ENCODE data around the gene PCDHA8.
"Not testable (repeated sequence)": the region's sequence is repeated elsewhere in the genome, so short reads cannot be mapped to it uniquely, and the experiment has no call there.

The PCDHA8 gene, protein sequence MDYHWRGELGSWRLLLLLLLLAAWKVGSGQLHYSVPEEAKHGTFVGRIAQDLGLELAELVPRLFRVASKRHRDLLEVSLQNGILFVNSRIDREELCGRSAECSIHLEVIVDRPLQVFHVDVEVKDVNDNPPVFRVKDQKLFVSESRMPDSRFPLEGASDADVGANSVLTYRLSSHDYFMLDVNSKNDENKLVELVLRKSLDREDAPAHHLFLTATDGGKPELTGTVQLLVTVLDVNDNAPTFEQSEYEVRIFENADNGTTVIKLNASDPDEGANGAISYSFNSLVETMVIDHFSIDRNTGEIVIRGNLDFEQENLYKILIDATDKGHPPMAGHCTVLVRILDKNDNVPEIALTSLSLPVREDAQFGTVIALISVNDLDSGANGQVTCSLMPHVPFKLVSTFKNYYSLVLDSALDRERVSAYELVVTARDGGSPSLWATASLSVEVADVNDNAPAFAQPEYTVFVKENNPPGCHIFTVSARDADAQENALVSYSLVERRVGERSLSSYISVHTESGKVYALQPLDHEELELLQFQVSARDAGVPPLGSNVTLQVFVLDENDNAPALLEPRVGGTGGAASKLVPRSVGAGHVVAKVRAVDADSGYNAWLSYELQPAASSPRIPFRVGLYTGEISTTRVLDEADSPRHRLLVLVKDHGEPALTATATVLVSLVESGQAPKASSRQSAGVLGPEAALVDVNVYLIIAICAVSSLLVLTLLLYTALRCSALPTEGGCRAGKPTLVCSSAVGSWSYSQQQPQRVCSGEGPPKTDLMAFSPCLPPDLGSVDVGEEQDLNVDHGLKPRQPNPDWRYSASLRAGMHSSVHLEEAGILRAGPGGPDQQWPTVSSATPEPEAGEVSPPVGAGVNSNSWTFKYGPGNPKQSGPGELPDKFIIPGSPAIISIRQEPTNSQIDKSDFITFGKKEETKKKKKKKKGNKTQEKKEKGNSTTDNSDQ

GRCh38 chr5:140840978-140841962 is at the start of gene PCDHA8:
Gene PCDHA8, plus strand, starts transcription at chr5:140841187. Its CDS starts 135 bp downstream, at chr5:140841322.
- DNase-seq (ENCODE audit: extremely low read depth, low read depth) = no peak
- H3K4me3 ChIP-seq (replicated peaks; ENCODE audit: low read depth, low read length) = no peak within 1 kb of the TSS
- peak; percentile 60 for TF ChIP-seq CTCF (IDR thresholded peaks at IDR 0.05; ENCODE audit: low read depth, low read length, missing control alignments)

- no peak within 1 kb of the TSS for H3K4me3 ChIP-seq (replicated peaks; ENCODE audit: low read depth, low read length)
- no peak for DNase-seq (ENCODE audit: extremely low read depth, low read depth)
- TF ChIP-seq CTCF (IDR thresholded peaks at IDR 0.05; ENCODE audit: low read depth, low read length, missing control alignments) = peak; percentile 16
These were observed 46.3 kb upstream of the PCDHA8 start, which contains the start of gene PCDHA2 for GRCh38 chr5:140794595-140795258. Gene PCDHA2, plus strand, starts transcription at chr5:140794852.

- no peak overlapping the region for H3K4me3 ChIP-seq (replicated peaks; ENCODE audit: low read depth, low read length)
- no peak for TF ChIP-seq CTCF (IDR thresholded peaks at IDR 0.05; ENCODE audit: low read depth, low read length, missing control alignments)
These were observed 45.7 kb upstream of the PCDHA8 start for GRCh38 chr5:140795259-140795641.

DNA sequence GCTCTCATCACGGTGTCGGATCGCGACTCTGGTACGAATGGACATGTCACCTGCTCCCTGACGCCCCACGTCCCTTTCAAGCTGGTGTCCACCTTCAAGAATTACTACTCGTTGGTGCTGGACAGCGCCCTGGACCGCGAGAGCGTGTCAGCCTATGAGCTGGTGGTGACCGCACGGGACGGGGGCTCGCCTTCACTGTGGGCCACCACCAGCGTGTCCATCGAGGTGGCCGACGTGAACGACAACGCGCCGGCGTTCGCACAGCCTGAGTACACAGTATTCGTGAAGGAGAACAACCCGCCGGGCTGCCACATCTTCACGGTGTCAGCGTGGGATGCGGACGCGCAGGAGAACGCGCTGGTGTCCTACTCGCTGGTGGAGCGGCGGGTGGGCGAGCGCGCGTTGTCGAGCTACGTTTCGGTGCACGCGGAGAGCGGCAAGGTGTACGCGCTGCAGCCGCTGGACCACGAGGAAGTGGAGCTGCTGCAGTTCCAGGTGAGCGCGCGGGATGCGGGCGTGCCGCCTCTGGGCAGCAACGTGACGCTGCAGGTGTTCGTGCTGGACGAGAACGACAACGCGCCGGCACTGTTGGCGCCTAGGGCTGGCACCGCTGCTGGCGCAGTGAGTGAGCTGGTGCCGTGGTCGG is 44.8 kb upstream of the PCDHA8 start:
- not testable (repeated sequence) for H3K4me3 ChIP-seq (replicated peaks; ENCODE audit: low read depth, low read length); DNase-seq (ENCODE audit: extremely low read depth, low read depth)

More at GRCh38 chr5:140795259-140795641, 45.7 kb upstream of the PCDHA8 start:
- no peak for DNase-seq (ENCODE audit: extremely low read depth, low read depth)

- no peak for DNase-seq (ENCODE audit: extremely low read depth, low read depth)
- H3K4me3 ChIP-seq (replicated peaks; ENCODE audit: low read depth, low read length) = no peak overlapping the region
- TF ChIP-seq CTCF (IDR thresholded peaks at IDR 0.05; ENCODE audit: low read depth, low read length, missing control alignments) = no peak
These were observed 44.3 kb upstream of the PCDHA8 start for GRCh38 chr5:140796718-140797095.

GRCh38 chr5:140800816-140801493 is 40.0 kb upstream of the PCDHA8 start, which contains the start of gene PCDHA3:
Gene PCDHA3, plus strand, starts transcription at chr5:140801057.
- DNase-seq (ENCODE audit: extremely low read depth, low read depth) = peak; percentile 2
- no peak within 1 kb of the TSS for H3K4me3 ChIP-seq (replicated peaks; ENCODE audit: low read depth, low read length)
- no peak for TF ChIP-seq CTCF (IDR thresholded peaks at IDR 0.05; ENCODE audit: low read depth, low read length, missing control alignments)

All from HFF-Myc (cell line).